ENCODE data around the gene ERF.

ERF gene

DNA sequence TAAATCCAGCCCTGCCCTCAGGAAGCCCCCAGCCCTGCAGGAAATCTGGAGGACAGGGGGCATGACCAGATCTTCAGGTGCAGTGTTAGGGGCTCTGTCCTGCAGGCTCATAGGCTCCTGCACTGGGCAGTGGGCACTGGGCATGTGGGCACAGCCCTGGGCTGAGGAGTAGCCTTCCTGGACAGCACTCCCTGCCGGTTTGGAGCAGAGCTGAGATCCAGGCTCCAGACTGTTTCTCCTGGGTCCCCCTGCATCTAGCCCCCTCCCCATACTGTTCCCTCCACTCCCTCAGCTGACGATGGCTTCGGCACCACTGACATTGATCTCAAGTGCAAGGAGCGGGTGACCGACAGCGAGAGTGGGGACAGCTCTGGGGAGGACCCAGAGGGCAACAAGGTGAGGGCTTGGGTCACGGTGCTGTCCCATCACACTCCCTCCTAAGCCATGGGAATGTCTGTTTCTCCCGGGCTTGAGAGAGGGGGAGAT lies 34.7 kb upstream of the ERF start:
- ATAC-seq: no peak
- no peak for TF ChIP-seq POU6F1 (CRISPR knock-in tag; IDR thresholded peaks at IDR 0.05; ENCODE audit: borderline replicate concordance, low read depth)
- TF ChIP-seq ZC3H10 (CRISPR knock-in tag; IDR thresholded peaks at IDR 0.05): no peak
- TF ChIP-seq ZNF8 (CRISPR knock-in tag; IDR thresholded peaks at IDR 0.05): no peak
- TF ChIP-seq ZNF70 (CRISPR knock-in tag; IDR thresholded peaks at IDR 0.05): no peak
- no peak for TF ChIP-seq PATZ1 (CRISPR knock-in tag; IDR thresholded peaks at IDR 0.05; ENCODE audit: borderline replicate concordance)

GRCh38 chr19:42288881-42289555 lies 34.1 kb upstream of the ERF start:
- no peak for ATAC-seq
- TF ChIP-seq TCF4 (CRISPR knock-in tag; IDR thresholded peaks at IDR 0.05; ENCODE audit: borderline replicate concordance) (no peak), ZNF8 (CRISPR knock-in tag; IDR thresholded peaks at IDR 0.05) (no peak), TOX (CRISPR knock-in tag; IDR thresholded peaks at IDR 0.05; ENCODE audit: borderline replicate concordance) (no peak), ZNF70 (CRISPR knock-in tag; IDR thresholded peaks at IDR 0.05) (no peak), ESRRG (CRISPR knock-in tag; IDR thresholded peaks at IDR 0.05) (no peak), PATZ1 (CRISPR knock-in tag; IDR thresholded peaks at IDR 0.05; ENCODE audit: borderline replicate concordance) (no peak), CSDC2 (CRISPR knock-in tag; IDR thresholded peaks at IDR 0.05) (no peak), POU6F1 (CRISPR knock-in tag; IDR thresholded peaks at IDR 0.05; ENCODE audit: borderline replicate concordance, low read depth) (no peak), RARB (CRISPR knock-in tag; IDR thresholded peaks at IDR 0.05) (no peak), SNAI2 (CRISPR knock-in tag; IDR thresholded peaks at IDR 0.05) (no peak), PPARA (CRISPR knock-in tag; IDR thresholded peaks at IDR 0.05; ENCODE audit: borderline replicate concordance) (no peak)

- no peak for TF ChIP-seq OSR1 (CRISPR knock-in tag; IDR thresholded peaks at IDR 0.05)
- no peak for TF ChIP-seq CSRNP3 (CRISPR knock-in tag; IDR thresholded peaks at IDR 0.05)
- no peak for TF ChIP-seq PPARA (CRISPR knock-in tag; IDR thresholded peaks at IDR 0.05; ENCODE audit: borderline replicate concordance)
- TF ChIP-seq ZC3H10 (CRISPR knock-in tag; IDR thresholded peaks at IDR 0.05): no peak
- TF ChIP-seq TCF4 (CRISPR knock-in tag; IDR thresholded peaks at IDR 0.05; ENCODE audit: borderline replicate concordance): no peak
- no peak for TF ChIP-seq ARNTL (CRISPR knock-in tag; IDR thresholded peaks at IDR 0.05; ENCODE audit: borderline replicate concordance, low read depth)
- TF ChIP-seq SNAI2 (CRISPR knock-in tag; IDR thresholded peaks at IDR 0.05): no peak
- TF ChIP-seq, protein P1, sequence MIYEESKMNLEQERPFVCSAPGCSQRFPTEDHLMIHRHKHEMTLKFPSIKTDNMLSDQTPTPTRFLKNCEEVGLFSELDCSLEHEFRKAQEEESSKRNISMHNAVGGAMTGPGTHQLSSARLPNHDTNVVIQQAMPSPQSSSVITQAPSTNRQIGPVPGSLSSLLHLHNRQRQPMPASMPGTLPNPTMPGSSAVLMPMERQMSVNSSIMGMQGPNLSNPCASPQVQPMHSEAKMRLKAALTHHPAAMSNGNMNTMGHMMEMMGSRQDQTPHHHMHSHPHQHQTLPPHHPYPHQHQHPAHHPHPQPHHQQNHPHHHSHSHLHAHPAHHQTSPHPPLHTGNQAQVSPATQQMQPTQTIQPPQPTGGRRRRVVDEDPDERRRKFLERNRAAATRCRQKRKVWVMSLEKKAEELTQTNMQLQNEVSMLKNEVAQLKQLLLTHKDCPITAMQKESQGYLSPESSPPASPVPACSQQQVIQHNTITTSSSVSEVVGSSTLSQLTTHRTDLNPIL (CRISPR knock-in tag; IDR thresholded peaks at IDR 0.05; ENCODE audit: low read depth): no peak
- TF ChIP-seq CSDC2 (CRISPR knock-in tag; IDR thresholded peaks at IDR 0.05): no peak
- no peak for TF ChIP-seq BACH2 (CRISPR knock-in tag; IDR thresholded peaks at IDR 0.05; ENCODE audit: borderline replicate concordance)
- no peak for ATAC-seq
Observed at GRCh38 chr19:42288387-42288786, 33.5 kb upstream of the ERF start.

Measured in SK-N-SH treated with all-trans-retinoic acid at 6 μM for 48 hours (cell line).